Retinal pigment epithelial cell (primary cell): ENCODE data around the gene TTC4.

Experiments used
- DNase-seq: peaks from one replicate; pipeline ENCODE4 v3.0.0-alpha.2; 2010; ENCODE audit warnings: low read depth
- H3K4me3 ChIP-seq: 2 replicates; pipeline ENCODE4 v1.5.1; 2011; ENCODE audit warnings: mild to moderate bottlenecking, low read length, control low read depth, moderate library complexity
- CTCF ChIP-seq: conservative IDR thresholded peaks from 2 replicates; pipeline ENCODE4 v1.5.1; 2011; ENCODE audit warnings: low read depth, low read length, control low read depth, inconsistent platforms

TTC4 gene

DNA sequence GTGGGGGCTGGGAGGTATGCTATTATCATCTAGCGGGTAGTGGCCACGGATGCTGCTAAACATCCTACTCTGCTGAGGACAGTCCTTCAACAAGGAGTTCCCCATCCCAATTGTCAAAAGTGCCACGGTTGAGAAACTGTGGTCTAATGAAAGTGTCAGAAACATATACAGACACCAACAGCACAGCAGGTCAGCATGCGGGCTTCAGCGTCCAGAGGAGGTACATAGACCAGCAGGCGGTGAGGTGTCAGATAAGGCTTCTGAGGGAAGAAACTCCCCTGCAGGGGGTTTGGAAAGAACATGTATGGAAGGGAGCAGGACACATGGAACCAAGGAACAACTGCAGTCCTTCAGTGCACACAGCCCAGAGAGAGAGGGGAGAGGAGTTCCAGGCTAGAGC lies 4.8 kb upstream of the TTC4 start:
- no peak overlapping the region for H3K4me3 ChIP-seq
- no peak for TF ChIP-seq CTCF
- DNase-seq = no peak

DNA sequence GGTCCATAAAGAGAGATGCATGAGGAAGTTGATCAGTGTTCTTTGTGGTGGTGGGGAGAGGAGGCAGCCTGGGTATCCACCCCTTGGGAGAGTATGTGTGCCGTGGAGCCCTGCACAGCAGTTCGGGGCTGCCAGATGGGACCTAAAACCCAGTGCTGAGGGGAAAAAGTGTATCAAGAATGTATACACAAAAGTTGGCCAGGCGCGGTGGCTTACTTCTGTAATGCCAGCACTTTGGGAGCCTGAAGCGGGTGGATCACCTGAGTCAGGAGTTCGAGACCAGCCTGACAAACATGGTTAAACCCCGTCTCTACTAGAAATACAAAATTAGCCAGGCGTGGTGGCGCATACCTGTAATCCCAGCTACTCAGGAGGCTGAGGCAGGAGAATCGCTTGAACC lies 4.1 kb upstream of the TTC4 start:
- H3K4me3 ChIP-seq = no peak overlapping the region
- no peak for DNase-seq
- TF ChIP-seq CTCF = no peak

DNA sequence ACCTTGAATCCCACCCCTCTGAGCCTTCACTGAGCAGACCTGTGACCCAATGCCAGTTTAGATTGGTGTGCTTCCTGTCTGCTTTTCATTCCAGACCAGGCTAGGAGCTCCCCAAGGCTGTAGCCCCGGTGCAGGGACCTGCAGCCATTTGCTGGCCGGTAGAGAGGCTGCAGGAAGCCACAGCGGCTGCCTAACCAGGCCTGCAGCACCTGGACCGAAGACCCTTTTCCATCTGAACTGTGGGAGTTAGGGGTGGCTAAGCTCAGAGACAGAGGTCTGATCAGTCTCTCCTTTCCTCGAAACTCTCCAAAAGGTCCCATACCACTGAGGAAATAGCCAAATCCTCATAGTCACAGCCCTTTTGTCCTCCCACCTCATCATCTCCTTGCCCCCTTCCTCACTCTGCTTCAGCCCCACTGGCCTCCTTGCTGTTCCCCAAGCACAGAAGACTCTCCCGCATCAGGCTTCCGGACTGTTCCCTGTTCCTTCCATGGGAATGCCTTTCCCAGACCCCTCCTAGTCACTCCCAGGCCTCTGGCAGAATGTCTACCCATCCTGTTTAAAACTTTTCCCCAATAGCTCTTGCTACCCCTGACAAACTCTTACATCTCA lies 674 bp upstream of the TTC4 start:
- TF ChIP-seq CTCF = no peak
- peak overlapping the region; percentile 91 for H3K4me3 ChIP-seq
- DNase-seq = no peak

DNA sequence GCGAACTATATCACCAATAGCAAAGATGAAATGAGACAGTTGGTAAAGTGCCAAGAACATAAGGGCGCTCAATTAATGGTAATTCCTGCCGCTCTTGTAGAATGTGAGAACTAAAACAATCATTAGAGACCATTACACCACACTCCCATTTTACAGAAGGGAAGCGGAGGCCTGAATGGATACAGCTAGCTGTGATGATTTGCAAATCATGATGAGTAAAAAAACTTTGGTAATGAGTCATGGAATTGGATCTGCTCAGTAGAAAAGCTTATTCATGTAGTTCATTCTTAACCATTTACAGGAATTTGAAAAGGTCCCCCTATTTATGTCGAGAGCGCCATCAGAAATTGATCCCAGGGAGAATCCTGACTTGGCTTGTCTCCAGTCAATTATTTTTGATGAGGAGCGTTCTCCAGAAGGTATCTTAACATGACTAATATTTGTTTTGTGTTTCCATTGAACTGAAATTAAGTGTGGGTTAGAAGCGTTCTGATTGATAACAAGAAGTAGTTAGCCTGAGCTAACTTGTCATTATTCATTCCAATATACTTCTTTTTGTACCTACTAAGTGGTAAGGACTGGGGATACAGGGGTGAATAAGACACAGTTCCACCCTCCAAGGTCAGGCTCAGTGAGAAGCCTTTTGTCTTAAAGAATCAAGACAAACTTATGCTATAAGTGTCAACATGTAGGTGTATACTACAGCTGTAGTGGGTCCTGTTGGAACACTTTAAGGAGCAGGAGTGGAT lies 812 bp downstream of the TTC4 start:
- no peak for TF ChIP-seq CTCF
- peak overlapping the region; percentile 91 for H3K4me3 ChIP-seq
- DNase-seq = no peak

- TF ChIP-seq CTCF = no peak
- H3K4me3 ChIP-seq = no peak overlapping the region
- DNase-seq = no peak
Observed at GRCh38 chr1:54721719-54722118, 6.1 kb downstream of the TTC4 start.

DNA sequence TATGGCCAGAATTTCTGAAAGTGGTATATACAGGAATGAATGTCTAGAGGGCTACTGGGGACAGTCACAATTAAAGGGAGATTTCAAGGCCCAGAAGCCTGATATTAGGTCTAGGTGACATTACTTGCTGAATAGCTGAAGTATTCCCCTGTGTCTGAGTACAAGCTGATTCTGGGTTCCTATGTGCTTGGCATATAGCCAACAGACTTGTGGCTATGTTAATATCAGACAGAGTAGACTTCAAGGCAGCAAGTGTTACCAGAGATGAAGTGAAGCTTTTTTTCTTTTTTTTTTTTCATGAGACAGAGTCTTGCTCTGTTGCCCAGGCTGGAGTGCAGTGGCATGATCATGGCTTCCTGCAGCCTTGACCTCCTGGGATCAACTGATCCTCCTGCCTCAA lies 8.3 kb downstream of the TTC4 start:
- TF ChIP-seq CTCF = no peak
- DNase-seq = no peak
- no peak overlapping the region for H3K4me3 ChIP-seq

- H3K4me3 ChIP-seq = no peak overlapping the region
- no peak for TF ChIP-seq CTCF
- no peak for DNase-seq
Observed at GRCh38 chr1:54724771-54725170, 9.1 kb downstream of the TTC4 start.
